HEK293 (cell line): Measurements from ENCODE around the gene JAML.

Experiments
- CTCF ChIA-PET: fragments of 350-600 bp; formaldehyde crosslinking; extraction: SDS; loops from one replicate; lab custom pipeline; 2021; ENCODE audit warnings: antibody characterized with exemption; lab: Yijun Ruan, JAX
- POLR2A ChIA-PET: fragments of 300-600 bp; formaldehyde crosslinking; extraction: SDS; loops from one replicate; lab custom pipeline; 2020; ENCODE audit warnings: antibody characterized with exemption, inconsistent platforms; lab: Yijun Ruan, JAX
- H3K27ac ChIP-seq: fragments of 200-500 bp; sonication (Bioruptor generic); 2 replicates; pipeline ENCODE4 v1.5.1; 2014; ENCODE audit warnings: low read depth, low read length, control low read depth, inconsistent platforms; ENCODE audit errors: extremely low read depth
- H3K36me3 ChIP-seq, 2 experiments: fragments of 200-500 bp in 1 of 2; sonication (Bioruptor generic) in 1 of 2; 1 replicate in 1 of 2; 2 replicates in 1 of 2; pipeline ENCODE4 v1.5.1; 2014 to 2017; ENCODE audit warnings: inconsistent platforms in 2 of 2, low read length in 2 of 2; ENCODE audit not compliant: control insufficient read depth in 2 of 2, insufficient read depth in 1 of 2
- H3K4me1 ChIP-seq: fragments of 200-500 bp; sonication (Bioruptor generic); 2 replicates; pipeline ENCODE4 v1.5.1; 2014; ENCODE audit warnings: mild to moderate bottlenecking, low read length, inconsistent platforms; ENCODE audit not compliant: control insufficient read depth, insufficient read depth
- H3K4me3 ChIP-seq: 2 replicates; pipeline ENCODE4 v1.5.1; 2011; ENCODE audit warnings: low read depth, mild to moderate bottlenecking, control low read depth, low read length, moderate library complexity
- H3K9me3 ChIP-seq: fragments of 200-500 bp; sonication (Bioruptor generic); 2 replicates; pipeline ENCODE4 v1.5.1; 2014; ENCODE audit warnings: low read depth, low read length, inconsistent platforms; ENCODE audit not compliant: control insufficient read depth, insufficient read depth
- GLIS2 ChIP-seq: fragments of 450-650 bp; formaldehyde crosslinking; IDR thresholded peaks from 2 replicates; pipeline ENCODE4 v1.5.1; 2016; ENCODE audit warnings: missing biosample characterization, missing genetic modification characterization
- IKZF3 ChIP-seq: fragments of 450-650 bp; IDR thresholded peaks from 2 replicates; pipeline ENCODE4 v1.5.0; 2018; ENCODE audit warnings: missing biosample characterization, mild to moderate bottlenecking, missing genetic modification characterization, moderate library complexity
- MZF1 ChIP-seq: fragments of 450-650 bp; formaldehyde crosslinking; IDR thresholded peaks from 2 replicates; pipeline ENCODE4 v1.5.1; 2017; ENCODE audit warnings: missing biosample characterization, missing genetic modification characterization, borderline replicate concordance
- PRDM1 ChIP-seq: fragments of 450-650 bp; formaldehyde crosslinking; IDR thresholded peaks from 2 replicates; pipeline ENCODE4; 2016; ENCODE audit warnings: missing biosample characterization, missing genetic modification characterization
- SCRT2 ChIP-seq: fragments of 450-650 bp; formaldehyde crosslinking; IDR thresholded peaks from 2 replicates; pipeline ENCODE4 v1.5.1; 2016; ENCODE audit warnings: missing biosample characterization, missing genetic modification characterization
- TSHZ1 ChIP-seq: fragments of 450-650 bp; formaldehyde crosslinking; IDR thresholded peaks from 2 replicates; pipeline ENCODE4 v1.5.1; 2016; ENCODE audit warnings: missing biosample characterization, missing genetic modification characterization, borderline replicate concordance
- YY2 ChIP-seq: fragments of 450-650 bp; formaldehyde crosslinking; IDR thresholded peaks from 2 replicates; pipeline ENCODE4 v1.5.1; 2016; ENCODE audit warnings: missing biosample characterization, missing genetic modification characterization
- ZBTB21 ChIP-seq: fragments of 450-650 bp; formaldehyde crosslinking; IDR thresholded peaks from 2 replicates; pipeline ENCODE4 v1.5.1; 2017; ENCODE audit warnings: missing biosample characterization, missing genetic modification characterization
- ZBTB26 ChIP-seq: fragments of 450-650 bp; formaldehyde crosslinking; optimal IDR thresholded peaks from 2 replicates; pipeline ENCODE3; 2016; ENCODE audit warnings: missing biosample characterization, mild to moderate bottlenecking, missing genetic modification characterization
- ZNF223 ChIP-seq: fragments of 450-650 bp; formaldehyde crosslinking; IDR thresholded peaks from 2 replicates; pipeline ENCODE4 v1.5.1; 2016; ENCODE audit warnings: missing biosample characterization, missing genetic modification characterization
- ZNF24 ChIP-seq: fragments of 450-650 bp; formaldehyde crosslinking; IDR thresholded peaks from 2 replicates; pipeline ENCODE4 v1.5.1; 2016; ENCODE audit warnings: missing biosample characterization, missing genetic modification characterization
- ZNF394 ChIP-seq: fragments of 450-650 bp; formaldehyde crosslinking; IDR thresholded peaks from 2 replicates; pipeline ENCODE4 v1.5.1; 2016; ENCODE audit warnings: missing biosample characterization, missing genetic modification characterization, mild to moderate bottlenecking, moderate library complexity, borderline replicate concordance
- ZNF473 ChIP-seq: fragments of 450-650 bp; formaldehyde crosslinking; IDR thresholded peaks from 2 replicates; pipeline ENCODE4 v1.5.1; 2017; ENCODE audit warnings: missing biosample characterization, missing genetic modification characterization
- ZNF514 ChIP-seq: fragments of 450-650 bp; formaldehyde crosslinking; IDR thresholded peaks from 2 replicates; pipeline ENCODE4 v1.5.1; 2016; ENCODE audit warnings: missing biosample characterization, missing genetic modification characterization
- ZNF544 ChIP-seq: fragments of 450-650 bp; formaldehyde crosslinking; IDR thresholded peaks from 2 replicates; pipeline ENCODE4 v1.5.0; 2017; ENCODE audit warnings: missing biosample characterization, missing genetic modification characterization
- ZNF830 ChIP-seq: fragments of 450-650 bp; IDR thresholded peaks from 2 replicates; pipeline ENCODE4 v1.5.0; 2018; ENCODE audit warnings: missing biosample characterization, missing genetic modification characterization, low read depth, mild to moderate bottlenecking, moderate library complexity
- TF ChIP-seq, protein P1 (sequence below): fragments of 450-650 bp; formaldehyde crosslinking; IDR thresholded peaks from 2 replicates; pipeline ENCODE4 v1.5.1; 2016; ENCODE audit warnings: missing biosample characterization, missing genetic modification characterization, low read depth
- TF ChIP-seq, protein P2 (sequence below): fragments of 450-650 bp; formaldehyde crosslinking; IDR thresholded peaks from 2 replicates; pipeline ENCODE4 v1.5.1; 2017; ENCODE audit warnings: missing biosample characterization, missing genetic modification characterization
- TF ChIP-seq, protein P3 (sequence below): fragments of 450-650 bp; IDR thresholded peaks from 2 replicates; pipeline ENCODE4 v1.5.1; 2018; ENCODE audit warnings: missing biosample characterization, mild to moderate bottlenecking, missing genetic modification characterization

Gene JAML

GRCh38 chr11:118258410-118258809 is 33.6 kb upstream of the JAML start (continued):
- TF ChIP-seq TSHZ1 (tag by site-specific recombination) (no peak), SCRT2 (no peak), MZF1 (tag by site-specific recombination) (no peak)

GRCh38 chr11:118252688-118253087 is 27.9 kb upstream of the JAML start:
- H3K36me3 ChIP-seq: no peaks in the 10 kb centered on the region
- H3K4me3 ChIP-seq: peak overlapping the region; percentile 94
- no peak overlapping the region for H3K27ac ChIP-seq
- TF ChIP-seq ZNF830 (tag by site-specific recombination) (no peak), PRDM1 (tag by site-specific recombination) (peak; percentile 87), ZNF514 (tag by site-specific recombination) (no peak)
- CTCF ChIA-PET: interaction anchor here (0.6 to 1.4 kb wide), 5 partner anchors 9 to 68 kb away, joined by 3 to 6 read pairs (median 4); partner anchors contain the start of gene MPZL2
- POLR2A ChIA-PET: interaction anchor here (0.9 to 2.5 kb wide), 5 partner anchors 11 to 184 kb away, joined by 3 to 12 read pairs (median 5); partner anchors contain the start of genes KMT2A and MPZL2
- no peaks in the 10 kb centered on the region for H3K9me3 ChIP-seq
- no peaks in the 10 kb centered on the region for H3K4me1 ChIP-seq

GRCh38 chr11:118251858-118252652 is 27.2 kb upstream of the JAML start, which contains the start of gene MPZL3:
Gene MPZL3 (minus strand): TSS chr11:118252365. CDS start chr11:118252294, 71 bp downstream.
- H3K9me3 ChIP-seq: no peaks in the 10 kb centered on the region
- ChIA-PET CTCF (interaction anchor here (0.7 to 1.4 kb wide), 6 partner anchors 9 to 318 kb away, joined by 3 to 6 read pairs (median 4); partner anchors contain the start of gene MPZL2), POLR2A (interaction anchor here (0.6 to 2.5 kb wide), 9 partner anchors 11 to 369 kb away, joined by 3 to 12 read pairs (median 3); partner anchors contain the start of genes KMT2A, MPZL2 and UBE4A)
- H3K4me3 ChIP-seq: peak within 1 kb of the TSS; percentile 94
- no peaks in the 10 kb centered on the region for H3K4me1 ChIP-seq
- H3K36me3 ChIP-seq: no peaks in the 10 kb centered on the region
- peak within 1 kb of the TSS; percentile 86 for H3K27ac ChIP-seq
- TF ChIP-seq GLIS2 (tag by site-specific recombination) (peak; percentile 88), IKZF3 (tag by site-specific recombination) (peak; percentile 54; the same call in 1 of the 2 replicates), YY2 (peak; percentile 79), ZNF544 (tag by site-specific recombination) (no peak), ZNF473 (tag by site-specific recombination) (no peak), ZNF223 (tag by site-specific recombination) (no peak), ZNF394 (peak; percentile 71; the same call in 1 of the 2 replicates), ZBTB26 (tag by site-specific recombination) (no peak), ZBTB21 (tag by site-specific recombination) (peak; percentile 94), ZNF24 (tag by site-specific recombination) (no peak)
- TF ChIP-seq, protein P1, sequence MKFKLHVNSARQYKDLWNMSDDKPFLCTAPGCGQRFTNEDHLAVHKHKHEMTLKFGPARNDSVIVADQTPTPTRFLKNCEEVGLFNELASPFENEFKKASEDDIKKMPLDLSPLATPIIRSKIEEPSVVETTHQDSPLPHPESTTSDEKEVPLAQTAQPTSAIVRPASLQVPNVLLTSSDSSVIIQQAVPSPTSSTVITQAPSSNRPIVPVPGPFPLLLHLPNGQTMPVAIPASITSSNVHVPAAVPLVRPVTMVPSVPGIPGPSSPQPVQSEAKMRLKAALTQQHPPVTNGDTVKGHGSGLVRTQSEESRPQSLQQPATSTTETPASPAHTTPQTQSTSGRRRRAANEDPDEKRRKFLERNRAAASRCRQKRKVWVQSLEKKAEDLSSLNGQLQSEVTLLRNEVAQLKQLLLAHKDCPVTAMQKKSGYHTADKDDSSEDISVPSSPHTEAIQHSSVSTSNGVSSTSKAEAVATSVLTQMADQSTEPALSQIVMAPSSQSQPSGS (tag by site-specific recombination): peak; percentile 91
- TF ChIP-seq, protein P2, sequence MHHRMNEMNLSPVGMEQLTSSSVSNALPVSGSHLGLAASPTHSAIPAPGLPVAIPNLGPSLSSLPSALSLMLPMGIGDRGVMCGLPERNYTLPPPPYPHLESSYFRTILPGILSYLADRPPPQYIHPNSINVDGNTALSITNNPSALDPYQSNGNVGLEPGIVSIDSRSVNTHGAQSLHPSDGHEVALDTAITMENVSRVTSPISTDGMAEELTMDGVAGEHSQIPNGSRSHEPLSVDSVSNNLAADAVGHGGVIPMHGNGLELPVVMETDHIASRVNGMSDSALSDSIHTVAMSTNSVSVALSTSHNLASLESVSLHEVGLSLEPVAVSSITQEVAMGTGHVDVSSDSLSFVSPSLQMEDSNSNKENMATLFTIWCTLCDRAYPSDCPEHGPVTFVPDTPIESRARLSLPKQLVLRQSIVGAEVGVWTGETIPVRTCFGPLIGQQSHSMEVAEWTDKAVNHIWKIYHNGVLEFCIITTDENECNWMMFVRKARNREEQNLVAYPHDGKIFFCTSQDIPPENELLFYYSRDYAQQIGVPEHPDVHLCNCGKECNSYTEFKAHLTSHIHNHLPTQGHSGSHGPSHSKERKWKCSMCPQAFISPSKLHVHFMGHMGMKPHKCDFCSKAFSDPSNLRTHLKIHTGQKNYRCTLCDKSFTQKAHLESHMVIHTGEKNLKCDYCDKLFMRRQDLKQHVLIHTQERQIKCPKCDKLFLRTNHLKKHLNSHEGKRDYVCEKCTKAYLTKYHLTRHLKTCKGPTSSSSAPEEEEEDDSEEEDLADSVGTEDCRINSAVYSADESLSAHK (tag by site-specific recombination): peak; percentile 6; the same call in 1 of the 2 replicates
- TF ChIP-seq, protein P3, sequence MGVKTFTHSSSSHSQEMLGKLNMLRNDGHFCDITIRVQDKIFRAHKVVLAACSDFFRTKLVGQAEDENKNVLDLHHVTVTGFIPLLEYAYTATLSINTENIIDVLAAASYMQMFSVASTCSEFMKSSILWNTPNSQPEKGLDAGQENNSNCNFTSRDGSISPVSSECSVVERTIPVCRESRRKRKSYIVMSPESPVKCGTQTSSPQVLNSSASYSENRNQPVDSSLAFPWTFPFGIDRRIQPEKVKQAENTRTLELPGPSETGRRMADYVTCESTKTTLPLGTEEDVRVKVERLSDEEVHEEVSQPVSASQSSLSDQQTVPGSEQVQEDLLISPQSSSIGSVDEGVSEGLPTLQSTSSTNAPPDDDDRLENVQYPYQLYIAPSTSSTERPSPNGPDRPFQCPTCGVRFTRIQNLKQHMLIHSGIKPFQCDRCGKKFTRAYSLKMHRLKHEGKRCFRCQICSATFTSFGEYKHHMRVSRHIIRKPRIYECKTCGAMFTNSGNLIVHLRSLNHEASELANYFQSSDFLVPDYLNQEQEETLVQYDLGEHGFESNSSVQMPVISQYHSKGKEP (tag by site-specific recombination): no peak
